Astrocyte of the hippocampus (primary cell): Measurements from ENCODE around the gene HMGXB4.

Source experiments
- DNase-seq: peaks from one replicate; pipeline ENCODE4 v3.0.0; 2011; ENCODE audit warnings: low read depth, low spot score

Gene HMGXB4

DNA sequence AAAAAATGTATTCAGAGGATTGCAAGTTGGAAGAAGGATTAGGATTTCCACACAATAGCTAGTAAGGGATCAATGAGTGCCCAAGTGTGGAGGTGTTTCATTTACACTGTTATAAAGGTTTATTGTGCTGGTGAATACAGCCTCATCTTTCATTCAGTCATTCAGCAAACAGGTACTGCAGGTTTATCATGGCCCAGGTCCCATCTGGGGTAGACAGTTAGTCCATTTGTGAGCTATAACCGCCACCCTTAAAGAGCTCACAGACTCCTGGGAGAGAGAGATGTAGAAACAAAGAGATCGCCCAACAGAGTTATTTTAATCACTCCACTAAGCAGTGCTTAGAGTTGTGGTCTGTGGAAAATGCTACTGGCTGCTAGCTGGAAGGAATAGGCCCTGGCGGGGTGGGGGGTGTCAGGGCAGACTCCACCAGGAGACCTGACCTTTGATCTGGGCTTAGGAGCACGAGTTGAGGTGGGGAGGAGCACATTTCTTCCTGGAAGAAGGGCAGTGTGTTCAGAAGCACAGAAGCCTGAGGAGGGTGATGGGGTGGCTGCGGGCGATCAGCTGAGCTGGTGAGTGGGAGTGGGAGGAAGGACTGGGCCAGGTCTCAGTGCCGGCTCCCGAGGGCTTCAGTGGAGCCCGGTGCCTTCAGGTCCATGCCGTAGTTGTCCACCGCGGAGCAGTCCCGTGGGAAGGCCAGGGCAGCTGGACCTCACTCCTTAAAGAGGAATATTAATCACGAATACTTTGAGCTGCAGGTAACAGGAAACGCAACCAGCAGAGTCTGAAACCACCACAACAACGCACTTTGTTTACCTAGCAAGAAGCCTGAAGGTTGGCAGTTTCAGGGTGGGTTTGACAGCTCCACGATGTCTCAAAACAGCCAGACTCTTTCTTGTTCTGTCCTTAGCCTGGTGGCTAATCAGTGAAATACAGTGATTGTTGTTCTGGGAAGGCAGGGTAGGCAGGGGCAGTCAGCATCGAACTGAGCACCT is 53.6 kb downstream of the HMGXB4 start:
- no peak for DNase-seq

DNA sequence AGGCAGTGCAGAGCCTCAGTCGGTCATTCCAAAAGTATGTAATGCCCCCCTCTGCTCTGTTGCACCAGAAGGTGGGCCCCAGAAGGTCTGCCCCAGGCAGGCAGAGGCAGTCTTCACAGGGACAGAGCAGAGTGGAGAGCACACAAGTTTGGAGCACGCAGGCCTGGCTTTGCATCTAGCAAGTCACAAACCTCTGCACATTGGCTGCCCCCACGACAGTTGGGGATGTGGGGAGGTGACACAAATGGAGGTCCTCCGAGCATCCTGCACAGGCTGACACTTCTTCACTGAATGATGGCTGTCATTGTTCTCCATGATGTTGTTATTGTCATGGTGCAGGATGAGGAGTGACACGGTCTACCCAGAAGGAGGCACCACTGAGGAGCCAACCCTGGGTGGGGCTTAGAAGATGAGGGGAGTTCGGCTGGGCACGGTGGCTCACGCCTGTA is 54.3 kb downstream of the HMGXB4 start:
- DNase-seq, result no peak

DNA sequence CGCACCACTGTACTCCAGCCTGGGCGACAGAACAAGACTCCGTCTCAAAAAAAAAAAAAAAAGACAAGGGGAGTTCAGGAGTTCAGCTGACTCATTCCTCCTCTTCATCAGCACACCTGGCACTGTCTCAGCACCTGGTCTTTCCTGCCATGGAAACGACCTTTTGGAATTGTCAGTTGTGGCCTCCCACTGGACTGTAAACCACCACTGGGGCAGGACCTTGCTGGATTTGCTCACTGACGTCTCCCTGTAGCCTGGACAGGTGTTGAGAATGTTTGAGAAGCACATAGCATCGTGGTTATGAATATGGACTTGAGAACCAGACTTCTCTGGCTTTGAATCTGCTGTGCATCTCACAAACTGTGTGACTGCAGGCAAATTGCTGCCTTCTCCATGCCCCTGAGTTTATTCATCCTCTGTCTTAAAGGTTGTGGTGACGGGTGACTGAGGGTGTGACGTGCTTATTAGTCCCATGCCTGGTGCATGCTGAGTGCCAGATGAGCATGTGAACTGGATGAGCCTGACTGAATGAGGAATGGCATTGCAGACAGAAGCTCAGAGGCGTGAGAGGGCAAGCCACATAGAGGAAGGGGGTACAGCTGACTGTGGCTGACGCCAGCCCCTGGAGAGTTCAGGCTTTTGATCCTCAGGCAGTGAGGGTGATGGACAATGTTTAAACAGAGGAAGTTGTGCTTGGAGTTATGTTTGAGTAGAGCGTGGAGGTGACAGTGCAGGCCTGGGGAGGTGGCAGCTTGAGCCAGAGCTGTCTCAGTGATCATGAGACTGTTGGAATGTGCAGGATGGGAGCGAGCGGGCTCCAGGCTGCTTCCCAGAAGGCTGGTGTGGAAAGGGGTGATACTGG is 55.1 kb downstream of the HMGXB4 start:
- DNase-seq, result peak; percentile 51

GRCh38 chr22:35313311-35314121 is 56.2 kb downstream of the HMGXB4 start:
- peak; percentile 72 for DNase-seq

- no peak for DNase-seq
Measured at GRCh38 chr22:35314161-35314942, 57.1 kb downstream of the HMGXB4 start.

- no peak for DNase-seq
Measured at GRCh38 chr22:35315141-35315854, 58.0 kb downstream of the HMGXB4 start.

DNA sequence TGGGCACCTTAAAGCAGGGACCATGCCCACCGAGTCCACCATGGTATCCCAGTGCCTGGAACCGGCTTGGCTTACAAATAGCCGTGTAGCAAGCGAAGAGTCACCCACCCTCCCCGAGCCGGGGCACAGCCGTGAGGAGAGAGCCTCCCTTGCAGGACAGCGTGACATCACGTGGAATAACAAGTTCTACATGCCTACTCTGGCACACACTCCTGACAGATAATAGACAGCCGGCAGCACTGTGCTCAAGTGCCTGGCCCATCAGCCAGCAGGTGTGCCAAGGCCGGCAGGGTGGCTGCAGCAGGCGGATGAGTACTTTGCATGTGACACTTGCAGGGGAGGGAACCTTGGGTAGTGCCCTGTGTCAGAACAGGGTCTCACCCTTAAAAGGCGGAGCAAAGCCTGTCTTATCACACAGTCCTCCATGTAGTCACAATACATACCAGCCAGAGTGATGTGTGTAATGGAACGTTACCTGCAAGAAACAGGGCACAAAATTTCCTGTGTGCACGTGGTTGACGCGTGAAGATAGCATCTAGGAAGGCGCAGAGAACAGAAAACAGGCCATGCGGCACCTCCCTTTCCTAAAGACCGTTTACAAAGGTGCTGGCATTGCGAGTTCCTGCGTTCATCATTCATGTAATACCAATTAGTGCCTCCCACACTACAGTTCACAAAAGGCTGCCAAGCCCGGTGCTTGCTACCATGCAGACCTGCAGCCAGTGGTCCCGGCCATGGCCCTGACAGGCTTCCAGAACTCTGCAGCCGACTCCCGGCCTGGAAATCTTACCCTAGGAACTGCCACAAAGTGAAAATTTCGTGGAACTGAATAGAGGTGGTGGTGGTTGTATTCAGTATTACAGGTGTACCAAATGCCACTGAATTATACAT is 58.8 kb downstream of the HMGXB4 start:
- DNase-seq, result no peak

DNA sequence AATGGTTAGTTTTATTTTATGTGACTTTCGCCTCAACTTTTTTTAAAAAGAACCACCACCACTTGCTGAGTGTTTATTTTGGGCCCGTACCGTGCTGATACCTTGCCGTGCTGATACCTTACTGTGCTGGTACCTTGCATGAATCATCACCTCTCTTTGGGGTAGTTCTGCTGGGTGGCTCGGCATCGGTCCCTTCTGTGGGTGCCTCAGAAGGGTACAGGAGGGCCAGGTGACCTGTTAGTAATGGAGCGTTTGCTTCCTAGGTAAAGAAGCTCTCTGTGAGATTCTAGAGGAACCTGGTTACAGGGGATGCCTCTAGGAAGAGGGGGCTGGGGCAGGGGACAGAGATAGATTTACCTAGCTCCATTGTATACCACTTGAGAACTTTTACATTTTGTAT is 59.5 kb downstream of the HMGXB4 start:
- no peak for DNase-seq

- no peak for DNase-seq
Measured at GRCh38 chr22:35317680-35318290, 60.5 kb downstream of the HMGXB4 start.

DNA sequence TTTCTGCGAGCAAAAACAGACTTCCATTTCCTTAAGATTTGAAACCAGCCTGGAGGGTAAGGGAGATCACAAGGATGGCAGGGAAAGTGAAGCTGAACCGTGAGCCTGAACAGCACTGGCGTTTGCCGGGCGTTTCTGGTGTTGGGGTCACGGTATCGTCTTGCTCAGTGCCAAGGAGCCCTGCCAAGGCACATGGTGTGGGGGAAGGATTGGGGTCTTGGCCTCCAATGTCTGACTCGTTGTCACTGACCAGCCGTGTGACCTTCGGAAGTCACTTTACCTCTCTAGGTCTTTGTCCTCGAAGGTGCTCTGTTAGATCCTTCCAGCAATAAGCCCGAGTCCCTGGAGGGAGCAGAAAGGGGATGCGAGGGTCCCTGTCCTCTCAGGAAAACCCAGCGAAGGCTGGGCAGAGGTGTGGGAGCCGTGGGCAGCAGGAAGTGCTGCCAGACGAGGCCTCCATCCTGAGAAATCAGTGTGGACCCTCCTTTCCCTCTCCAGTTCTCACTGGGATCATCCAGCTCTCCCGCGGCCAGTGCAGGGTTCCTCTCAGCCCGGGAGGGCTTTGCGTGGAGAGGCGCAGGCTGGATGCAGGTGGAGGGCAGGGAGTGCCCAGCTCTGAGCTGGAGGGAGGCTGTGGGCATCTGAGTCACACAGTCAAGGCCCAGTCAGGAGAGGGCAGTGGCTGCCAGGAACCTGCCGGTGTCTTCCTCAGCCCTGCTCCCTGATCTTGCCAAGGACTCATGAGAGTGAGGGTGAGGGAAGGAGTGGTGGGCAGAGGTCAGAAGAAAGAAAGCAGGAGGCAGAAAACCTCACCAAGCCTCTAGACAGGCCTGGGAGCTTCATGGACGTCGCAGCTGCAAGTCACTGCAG is 61.3 kb downstream of the HMGXB4 start:
- no peak for DNase-seq

- DNase-seq, result no peak
Measured at GRCh38 chr22:35319244-35319985, 62.1 kb downstream of the HMGXB4 start.

DNA sequence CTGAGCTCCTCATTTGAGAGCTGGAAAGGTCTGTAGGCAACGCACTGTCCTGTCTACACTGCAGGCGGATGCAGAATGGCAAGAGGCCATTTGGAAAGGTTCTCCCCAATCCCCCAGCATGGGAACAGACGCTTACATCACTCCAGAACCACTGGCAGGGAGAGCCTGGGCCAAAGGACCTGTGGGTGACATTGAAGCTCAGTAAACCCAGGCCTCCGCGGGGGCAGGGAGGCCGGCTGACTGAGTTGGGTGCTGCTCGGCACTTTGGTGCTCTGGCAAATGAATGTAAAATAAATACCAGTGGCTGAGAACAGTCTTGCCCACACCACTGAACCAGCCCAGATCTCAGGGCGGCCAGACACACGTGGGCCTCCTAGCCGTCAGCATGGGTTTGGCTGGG is 64.8 kb downstream of the HMGXB4 start:
- DNase-seq, result no peak

DNA sequence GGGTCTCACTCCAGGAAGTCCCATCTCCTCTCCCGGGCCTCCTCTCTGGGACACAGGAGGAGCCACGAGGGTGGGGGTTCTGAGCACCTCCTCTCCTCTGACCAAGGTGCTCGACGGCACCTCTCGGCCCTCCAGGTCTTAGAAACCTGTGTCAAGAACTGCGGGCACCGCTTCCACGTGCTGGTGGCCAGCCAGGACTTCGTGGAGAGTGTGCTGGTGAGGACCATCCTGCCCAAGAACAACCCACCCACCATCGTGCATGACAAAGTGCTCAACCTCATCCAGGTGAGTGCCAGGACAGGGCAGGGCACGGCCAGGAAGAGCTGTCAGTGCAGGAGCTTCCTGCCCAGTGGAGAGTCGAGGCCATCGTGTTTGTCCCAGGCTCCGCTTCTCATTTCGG is 65.6 kb downstream of the HMGXB4 start:
- DNase-seq, result no peak

DNA sequence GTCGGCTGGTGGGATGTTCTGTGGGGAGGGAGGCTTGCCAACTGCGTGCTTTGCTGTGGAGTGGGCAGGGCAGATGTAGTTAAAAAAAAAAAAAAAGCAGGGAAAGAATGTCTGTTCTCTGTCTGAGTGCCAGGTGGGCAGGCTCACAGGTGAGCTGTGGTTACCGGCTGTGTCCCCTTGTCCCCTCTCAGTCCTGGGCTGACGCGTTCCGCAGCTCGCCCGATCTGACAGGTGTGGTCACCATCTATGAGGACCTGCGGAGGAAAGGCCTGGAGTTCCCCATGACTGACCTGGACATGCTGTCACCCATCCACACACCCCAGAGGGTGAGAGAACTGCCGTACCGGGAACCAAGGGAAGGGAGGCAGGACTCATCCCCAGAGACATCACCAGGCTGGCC is 66.0 kb downstream of the HMGXB4 start:
- no peak for DNase-seq

DNA sequence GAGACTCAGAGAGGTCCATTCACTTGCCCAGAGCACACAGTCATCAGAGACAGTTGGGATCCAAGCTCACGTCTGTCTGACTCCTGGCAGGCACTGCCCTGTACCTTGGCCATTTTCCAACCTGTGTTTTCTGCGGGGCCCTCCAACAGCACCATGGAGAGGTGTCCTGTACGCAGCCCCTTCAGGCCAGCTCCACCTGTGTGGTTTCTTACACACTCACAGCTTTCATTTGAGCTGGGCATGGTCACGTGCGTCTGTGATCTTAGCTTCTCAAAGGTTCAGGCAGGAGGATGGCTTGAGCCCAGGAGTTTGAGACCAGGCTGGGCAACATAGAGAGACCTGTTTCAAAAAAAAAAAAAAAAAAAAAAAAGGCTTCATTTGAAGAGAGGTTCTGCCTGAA is 66.8 kb downstream of the HMGXB4 start:
- DNase-seq, result no peak

- DNase-seq, result no peak
Measured at GRCh38 chr22:35324762-35325161, 67.5 kb downstream of the HMGXB4 start.

DNA sequence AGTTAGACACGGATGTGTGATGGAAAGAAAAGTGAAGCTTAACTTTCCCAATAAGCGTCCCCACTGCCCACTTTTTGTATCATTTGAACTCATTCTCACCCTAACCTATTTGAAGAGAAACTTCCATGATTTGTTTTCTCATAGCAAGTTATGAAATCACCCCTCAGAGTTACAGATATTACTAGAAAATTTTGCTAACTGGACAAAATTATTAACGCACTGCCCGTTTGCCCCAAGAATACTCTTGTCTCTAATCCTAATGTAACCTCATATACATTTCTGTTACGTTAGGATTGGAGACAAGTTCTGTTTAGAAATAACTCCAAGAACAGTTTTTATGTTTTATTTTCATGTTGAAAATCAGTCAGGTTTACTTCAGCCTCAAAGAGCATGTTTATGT is 67.9 kb downstream of the HMGXB4 start:
- no peak for DNase-seq
